ENCODE measurements around the gene KIF3B. TPM values are rescaled to one million over a fixed set of nuclear protein-coding genes. Genes with fewer than 3 reads are reported as not detected.

Gene KIF3B
- total RNA-seq = 43.5 TPM

GRCh38 chr20:32277361-32278198 is at the start of gene KIF3B:
TSS of gene KIF3B (plus strand) at chr20:32277651. CDS start at chr20:32309778, 32,127 bp downstream.

GRCh38 chr20:32357869-32358631 is 80.6 kb downstream of the KIF3B start, which contains the start of gene ASXL1:
TSS of gene ASXL1 (plus strand) at chr20:32358331. CDS start at chr20:32358776, 445 bp downstream.

Other genes with a start within 250 kb of the KIF3B start
- 4.9 TPM for gene HCK, start 225.4 kb upstream of the KIF3B start, total RNA-seq
- gene TM9SF4, start 167.9 kb upstream of the KIF3B start, total RNA-seq = 31.2 TPM
- 9.2 TPM for gene PLAGL2, start 69.9 kb upstream of the KIF3B start, total RNA-seq
- gene POFUT1, start 69.8 kb upstream of the KIF3B start, total RNA-seq = 33.4 TPM
- gene ASXL1, start 80.7 kb downstream of the KIF3B start, total RNA-seq = 96.7 TPM